Suppressor macrophage treated with lipopolysaccharide for 1 hour (primary cell): ENCODE measurements around the gene SNED1.
A peak's percentile ranks its signal among the peaks of the same experiment; 100 is the strongest.

ENCODE experiments used
- DNase-seq, 3 donors: peaks; one replicate each; pipeline ENCODE4 v3.0.0-alpha.2; 2020 to 2022

SNED1 gene

GRCh38 chr2:240960309-240960970 lies 38.0 kb upstream of the SNED1 start:
- DNase-seq = peak in 2 of 3 donors; percentile 15 to 50

- peak; percentile 33 to 53 (median 40) for DNase-seq
Measured at GRCh38 chr2:240960971-240961876, 37.2 kb upstream of the SNED1 start.

GRCh38 chr2:240961910-240962299 lies 36.5 kb upstream of the SNED1 start:
- DNase-seq = no peak

GRCh38 chr2:240962300-240963064 lies 35.9 kb upstream of the SNED1 start:
- DNase-seq = peak; percentile 55 to 61 (median 56)

GRCh38 chr2:240963065-240963867 lies 35.2 kb upstream of the SNED1 start:
- no peak for DNase-seq

- no peak for DNase-seq
Measured at GRCh38 chr2:240963868-240964703, 34.3 kb upstream of the SNED1 start.

- DNase-seq = no peak
Measured at GRCh38 chr2:240964704-240965295, 33.6 kb upstream of the SNED1 start.

GRCh38 chr2:240965296-240965904 lies 33.0 kb upstream of the SNED1 start:
- DNase-seq = peak; percentile 49 to 61 (median 60)

- DNase-seq = no peak
Measured at GRCh38 chr2:240965905-240966456, 32.4 kb upstream of the SNED1 start.

GRCh38 chr2:240966457-240966905 lies 31.9 kb upstream of the SNED1 start:
- DNase-seq = no peak

- no peak for DNase-seq
Measured at GRCh38 chr2:240966906-240967680, 31.3 kb upstream of the SNED1 start.

- no peak for DNase-seq
Measured at GRCh38 chr2:240967681-240968621, 30.5 kb upstream of the SNED1 start.

GRCh38 chr2:240968731-240969624 lies 29.4 kb upstream of the SNED1 start:
- DNase-seq = no peak

GRCh38 chr2:240970104-240970503 lies 28.3 kb upstream of the SNED1 start:
- no peak for DNase-seq

- DNase-seq = no peak
Measured at GRCh38 chr2:240970816-240971215, 27.6 kb upstream of the SNED1 start.

GRCh38 chr2:240972201-240972600 lies 26.2 kb upstream of the SNED1 start:
- no peak for DNase-seq
